ENCODE results near the gene ATF2. TPM values are rescaled to one million over a fixed set of nuclear protein-coding genes. Genes with fewer than 3 reads are reported as not detected.

ATF2 gene
- total and polyA plus RNA-seq, 2 donors from 2014 or later, result 14.1 to 55.6 TPM

- H3K27ac ChIP-seq (ENCODE audit: low read depth in 2 of 2, low read length in 2 of 2), result no peak overlapping the region
- FAIRE-seq, result no peak
- no peaks in the 10 kb centered on the region for H3K27me3 ChIP-seq (ENCODE audit: control insufficient read depth, insufficient read depth, low read length)
- H3K36me3 ChIP-seq (ENCODE audit: control insufficient read depth in 2 of 3, insufficient read depth in 3 of 3, low read length in 3 of 3), result no peaks in the 10 kb centered on the region
- TF ChIP-seq CTCF (IDR thresholded peaks at IDR 0.05; ENCODE audit: borderline replicate concordance, extremely low read depth, insufficient read depth), result no peak
- DNase-seq, result no peak
- no peak overlapping the region for H3K4me3 ChIP-seq (ENCODE audit: low read length in 3 of 3)
- intact Hi-C loops (cut with DNase I), result no loop called here
- H3K4me1 ChIP-seq (ENCODE audit: control insufficient read depth in 2 of 3, insufficient read depth in 2 of 3, low read depth in 1 of 3, low read length in 3 of 3), result no peaks in the 10 kb centered on the region
- H3K9ac ChIP-seq (ENCODE audit: low read length in 3 of 3), result no peak overlapping the region
- no peaks in the 10 kb centered on the region for H3K9me3 ChIP-seq (ENCODE audit: control insufficient read depth in 2 of 3, insufficient read depth in 1 of 3, low read length in 3 of 3)
Measured at GRCh38 chr2:175136334-175137215, 31.4 kb downstream of the ATF2 start.

GRCh38 chr2:175135862-175136261, 32.1 kb downstream of the ATF2 start:
- no peak overlapping the region for H3K27ac ChIP-seq (ENCODE audit: low read depth in 2 of 2, low read length in 2 of 2)
- FAIRE-seq, result no peak
- H3K9ac ChIP-seq (ENCODE audit: low read length in 3 of 3), result no peak overlapping the region
- no peak overlapping the region for H3K4me3 ChIP-seq (ENCODE audit: low read length in 3 of 3)
- H3K4me1 ChIP-seq (ENCODE audit: control insufficient read depth in 2 of 3, insufficient read depth in 2 of 3, low read depth in 1 of 3, low read length in 3 of 3), result no peaks in the 10 kb centered on the region
- no peaks in the 10 kb centered on the region for H3K36me3 ChIP-seq (ENCODE audit: control insufficient read depth in 2 of 3, insufficient read depth in 3 of 3, low read length in 3 of 3)
- DNase-seq, result no peak
- intact Hi-C loops (cut with DNase I), result no loop called here
- no peaks in the 10 kb centered on the region for H3K27me3 ChIP-seq (ENCODE audit: control insufficient read depth, insufficient read depth, low read length)
- TF ChIP-seq CTCF (IDR thresholded peaks at IDR 0.05; ENCODE audit: borderline replicate concordance, extremely low read depth, insufficient read depth), result no peak
- H3K9me3 ChIP-seq (ENCODE audit: control insufficient read depth in 2 of 3, insufficient read depth in 1 of 3, low read length in 3 of 3), result no peaks in the 10 kb centered on the region

DNA sequence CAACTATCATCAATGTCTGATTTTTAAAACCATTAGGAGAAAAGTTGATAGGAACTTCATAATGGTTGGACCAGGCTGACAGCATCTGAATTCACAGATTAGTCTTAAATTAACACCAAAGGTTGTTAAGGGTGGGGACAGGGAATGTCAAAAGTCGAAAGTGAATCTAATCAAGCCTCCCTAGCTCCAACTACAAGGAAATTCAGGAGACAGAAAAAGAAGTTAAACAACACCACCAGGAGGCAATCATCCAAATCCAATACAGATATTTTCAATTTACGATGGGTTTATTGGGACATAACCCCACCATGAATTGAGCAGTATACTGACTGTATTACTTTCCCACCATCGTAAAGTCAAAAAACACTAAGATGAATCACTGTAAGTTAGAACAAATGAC, 32.8 kb downstream of the ATF2 start:
- intact Hi-C loops (cut with DNase I), result no loop called here
- H3K27me3 ChIP-seq (ENCODE audit: control insufficient read depth, insufficient read depth, low read length), result no peaks in the 10 kb centered on the region
- no peaks in the 10 kb centered on the region for H3K9me3 ChIP-seq (ENCODE audit: control insufficient read depth in 2 of 3, insufficient read depth in 1 of 3, low read length in 3 of 3)
- H3K4me1 ChIP-seq (ENCODE audit: control insufficient read depth in 2 of 3, insufficient read depth in 2 of 3, low read depth in 1 of 3, low read length in 3 of 3), result no peaks in the 10 kb centered on the region
- H3K27ac ChIP-seq (ENCODE audit: low read depth in 2 of 2, low read length in 2 of 2), result no peak overlapping the region
- no peak overlapping the region for H3K4me3 ChIP-seq (ENCODE audit: low read length in 3 of 3)
- FAIRE-seq, result no peak
- no peaks in the 10 kb centered on the region for H3K36me3 ChIP-seq (ENCODE audit: control insufficient read depth in 2 of 3, insufficient read depth in 3 of 3, low read length in 3 of 3)
- DNase-seq, result no peak
- no peak overlapping the region for H3K9ac ChIP-seq (ENCODE audit: low read length in 3 of 3)
- no peak for TF ChIP-seq CTCF (IDR thresholded peaks at IDR 0.05; ENCODE audit: borderline replicate concordance, extremely low read depth, insufficient read depth)

All from kidney (tissue), 14 donors.